Upper lobe of left lung (tissue), 6 donors: ENCODE results near the gene TIMP1. TPM values are rescaled to one million over a fixed set of nuclear protein-coding genes. Genes with fewer than 3 reads are reported as not detected.

Experiments
- ATAC-seq, 2 donors: fragments of 200-7000 bp; cut with Tn5 transposase; one replicate each; pipeline ENCODE4 v1.9.1; 2022; ENCODE audit warnings: mild to moderate bottlenecking in 2 of 2, moderate library complexity in 2 of 2; ENCODE audit not compliant: low FRiP score in 2 of 2
- DNase-seq, 2 donors: peaks; one replicate each; pipeline ENCODE4 v3.0.0-alpha.2; 2019 to 2020
- H3K27ac ChIP-seq, 4 donors: fragments of 200-600 bp; sonication (generic); one replicate each; pipeline ENCODE4 v1.5.1; 2016 to 2019
- H3K27me3 ChIP-seq, 4 donors: fragments of 200-600 bp; sonication (generic); one replicate each; pipeline ENCODE4 v1.5.1; 2017 to 2019
- H3K36me3 ChIP-seq, 4 donors: fragments of 200-600 bp; sonication (generic); one replicate each; pipeline ENCODE4 v1.5.1; 2016 to 2019
- H3K4me1 ChIP-seq, 4 donors: fragments of 200-600 bp; sonication (generic); one replicate each; pipeline ENCODE4 v1.5.1; 2018 to 2019
- H3K4me3 ChIP-seq, 4 donors: fragments of 200-600 bp; sonication (generic); one replicate each; pipeline ENCODE4 v1.5.1; 2017 to 2019; ENCODE audit warnings: mild to moderate bottlenecking in 2 of 4, moderate library complexity in 1 of 4
- H3K9me3 ChIP-seq, 4 donors: fragments of 200-600 bp; sonication (generic); one replicate each; pipeline ENCODE4 v1.5.1; 2018 to 2019
- CTCF ChIP-seq, 6 experiments: fragments of 450-650 bp in 4 of 6; fragments of 200-600 bp in 2 of 6; sonication (generic) in 2 of 6; IDR thresholded peaks; one replicate each; pipeline ENCODE4 v1.5.1; 2016 to 2019; ENCODE audit warnings: antibody characterized with exemption in 6 of 6
- EP300 ChIP-seq, 4 donors: sonication (generic); formaldehyde crosslinking; IDR thresholded peaks; one replicate each; pipeline ENCODE4 v1.5.1; 2017; ENCODE audit warnings: antibody characterized with exemption in 4 of 4, control low read depth in 2 of 4
- POLR2A ChIP-seq, 4 donors: fragments of 450-650 bp; IDR thresholded peaks; one replicate each; pipeline ENCODE4 v1.5.1; 2016 to 2017; ENCODE audit warnings: antibody characterized with exemption in 4 of 4, mild to moderate bottlenecking in 2 of 4
- POLR2AphosphoS5 ChIP-seq, 2 donors: sonication (generic); formaldehyde crosslinking; IDR thresholded peaks; one replicate each; pipeline ENCODE4 v1.5.1; 2017; ENCODE audit warnings: antibody characterized with exemption in 2 of 2
- WGBS, 2 donors: methylation state at CpG; one replicate each; pipeline ENCODE4 v1.1.5; 2017 to 2018; 5-methylcytosine and 5-hydroxymethylcytosine counted together
- total RNA-seq, 6 donors: library from RNA; depleted of rRNA in 4 of 6; stranded (reverse); fragments of >200 nt in 4 of 6; gene quantifications; one replicate each; pipeline versions ENCODE4 v1.1.0 to v1.2.1, GENCODE V29; 2016 to 2021
- donor health status: DM: no; HTN: no; CAD: no; lungs with moderate emphysema.
- donor health status: DM: no; HTN: yes; CAD: no; lungs with severe emphysema.

TIMP1 gene
- total RNA-seq, 6 donors from 2014 or later: 54.5 to 420 (median 163) TPM

GRCh38 chrX:47577424-47577823 lies 4.8 kb upstream of the TIMP1 start:
- ATAC-seq (no peak), DNase-seq (no peak)
- 70% methylated on average over 9 of the region's 9 CpGs; no CpG with 5 or more reads in 1 of the 2 donors for WGBS, 2 donors

DNA sequence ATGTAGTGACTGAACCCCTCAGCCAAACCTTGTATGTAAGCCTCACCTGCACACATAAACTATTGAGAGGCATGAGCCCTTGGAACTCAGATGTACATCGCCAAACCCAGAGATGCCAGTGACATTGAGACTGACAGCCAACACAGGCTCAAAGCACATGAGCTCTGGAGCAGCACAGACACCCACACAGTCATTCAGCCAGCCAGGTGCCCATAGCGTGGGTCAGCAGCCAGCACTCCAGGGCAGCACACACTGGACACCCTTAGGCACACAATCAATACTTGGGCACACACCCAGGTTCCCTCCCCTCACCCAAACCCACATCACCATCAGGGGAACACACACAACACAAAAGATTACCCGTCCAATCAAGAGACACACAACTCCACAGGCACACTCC lies 4.3 kb upstream of the TIMP1 start:
- TF ChIP-seq EP300 (IDR thresholded peaks at IDR 0.05): no peak
- TF ChIP-seq CTCF (IDR thresholded peaks at IDR 0.05): no peak
- no peak for TF ChIP-seq POLR2AphosphoS5 (IDR thresholded peaks at IDR 0.05)
- TF ChIP-seq POLR2A (IDR thresholded peaks at IDR 0.05): no peak
- Histone ChIP-seq H3K4me1 (peaks cover 3 to 15% (median 10%) of the 10 kb centered on the region in 4 donors), H3K36me3 (no peaks in the 10 kb centered on the region), H3K27ac (no peak overlapping the region), H3K4me3 (no peak overlapping the region), H3K9me3 (no peaks in the 10 kb centered on the region), H3K27me3 (no peaks in the 10 kb centered on the region)
- ATAC-seq (no peak), DNase-seq (no peak)
- WGBS, 2 donors: 63% methylated on average over 3 of the region's 3 CpGs; no CpG with 5 or more reads in 1 of the 2 donors

More at GRCh38 chrX:47577424-47577823, 4.8 kb upstream of the TIMP1 start:
- Histone ChIP-seq H3K27me3 (no peaks in the 10 kb centered on the region), H3K9me3 (no peaks in the 10 kb centered on the region), H3K4me3 (no peak overlapping the region), H3K36me3 (no peaks in the 10 kb centered on the region), H3K4me1 (peaks cover 3 to 15% (median 10%) of the 10 kb centered on the region in 4 donors), H3K27ac (no peak overlapping the region)
- TF ChIP-seq CTCF (IDR thresholded peaks at IDR 0.05) (no peak), EP300 (IDR thresholded peaks at IDR 0.05) (no peak), POLR2A (IDR thresholded peaks at IDR 0.05) (no peak), POLR2AphosphoS5 (IDR thresholded peaks at IDR 0.05) (no peak)

DNA sequence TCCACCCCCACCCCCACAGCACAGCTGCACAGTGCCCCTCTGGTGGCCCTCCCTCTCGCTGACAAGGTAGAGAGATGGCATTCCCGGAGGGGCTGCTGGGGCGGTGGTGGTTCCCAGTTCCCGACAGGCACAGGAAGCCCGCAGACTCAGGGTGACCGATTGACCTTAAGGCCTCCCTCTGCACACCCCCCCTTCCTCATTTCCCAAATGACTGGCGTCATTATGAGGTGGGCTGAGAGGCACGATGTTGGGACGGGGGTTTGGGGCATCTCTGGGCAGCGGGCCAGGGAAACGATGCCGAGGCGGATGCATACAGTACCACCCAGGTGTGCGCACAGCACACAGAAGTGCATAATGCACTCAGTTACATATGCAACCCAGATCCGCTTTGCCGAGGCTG lies 3.5 kb upstream of the TIMP1 start:
- Histone ChIP-seq H3K4me3 (no peak overlapping the region), H3K4me1 (peaks cover 3 to 13% (median 9%) of the 10 kb centered on the region in 4 donors), H3K36me3 (no peaks in the 10 kb centered on the region), H3K27me3 (no peaks in the 10 kb centered on the region), H3K9me3 (no peaks in the 10 kb centered on the region), H3K27ac (no peak overlapping the region)
- 51% methylated on average over 13 of the region's 16 CpGs; no CpG with 5 or more reads in 1 of the 2 donors for WGBS, 2 donors
- no peak for DNase-seq
- peak in 1 of 2 donors; percentile 24 for ATAC-seq
- peak in 1 of 4 donors; percentile 20 for TF ChIP-seq EP300 (IDR thresholded peaks at IDR 0.05)
- TF ChIP-seq POLR2AphosphoS5 (IDR thresholded peaks at IDR 0.05): peak in 1 of 2 donors; percentile 9
- TF ChIP-seq POLR2A (IDR thresholded peaks at IDR 0.05): no peak

GRCh38 chrX:47579537-47579936 lies 2.7 kb upstream of the TIMP1 start:
- no peaks in the 10 kb centered on the region for H3K9me3 ChIP-seq
- no peaks in the 10 kb centered on the region for H3K36me3 ChIP-seq
- DNase-seq (peak in 1 of 2 donors; percentile 67), ATAC-seq (peak; percentile 24 to 70)
- H3K4me1 ChIP-seq: peaks cover 3 to 13% (median 7%) of the 10 kb centered on the region in 4 donors
- no peaks in the 10 kb centered on the region for H3K27me3 ChIP-seq
- peak overlapping the region in 1 of 4 donors; percentile 30 for H3K27ac ChIP-seq
- TF ChIP-seq POLR2A (IDR thresholded peaks at IDR 0.05) (no peak), CTCF (IDR thresholded peaks at IDR 0.05) (no peak), POLR2AphosphoS5 (IDR thresholded peaks at IDR 0.05) (peak; percentile 35 to 45), EP300 (IDR thresholded peaks at IDR 0.05) (no peak)
- no peak overlapping the region for H3K4me3 ChIP-seq
- WGBS, 2 donors: 31 to 49% methylated on average over 8 to 9 of the region's 9 CpGs

GRCh38 chrX:47583240-47583861 lies 1.1 kb downstream of the TIMP1 start:
- Histone ChIP-seq H3K27ac (peak overlapping the region; percentile 79 to 89 (median 84)), H3K27me3 (no peaks in the 10 kb centered on the region), H3K9me3 (no peaks in the 10 kb centered on the region), H3K36me3 (peaks cover 0 to 5% (median 0%) of the 10 kb centered on the region in 4 donors), H3K4me1 (peaks cover 2 to 9% (median 7%) of the 10 kb centered on the region in 4 donors), H3K4me3 (peak overlapping the region in 1 of 4 donors; percentile 56)
- ATAC-seq: no peak
- TF ChIP-seq POLR2AphosphoS5 (IDR thresholded peaks at IDR 0.05): no peak
- no peak for TF ChIP-seq POLR2A (IDR thresholded peaks at IDR 0.05)
- no peak for TF ChIP-seq CTCF (IDR thresholded peaks at IDR 0.05)
- TF ChIP-seq EP300 (IDR thresholded peaks at IDR 0.05): no peak
- WGBS, 2 donors: 60 to 69% methylated on average over 7 to 8 of the region's 8 CpGs
- DNase-seq: no peak
